Heart left ventricle (tissue), 16 donors: ENCODE results near the gene SDR9C7. TPM values are rescaled to one million over a fixed set of nuclear protein-coding genes. Genes with fewer than 3 reads are reported as not detected.

Experiments used
- ATAC-seq, 4 donors: fragments of 200-7000 bp; cut with Tn5 transposase; one replicate each; pipeline ENCODE4 v1.9.1; 2020 to 2022; ENCODE audit warnings: moderate library complexity in 4 of 4, mild to moderate bottlenecking in 3 of 4, moderate number of reproducible peaks in 1 of 4
- DNase-seq, 5 donors: peaks; one replicate each; pipeline ENCODE4 v3.0.0-alpha.2; 2020
- H3K27ac ChIP-seq, 12 donors: fragments of 200-600 bp; sonication (generic) in 4 of 12; one replicate each; pipeline versions ENCODE4 v1.5.0 to v1.8.0; 2016 to 2022; ENCODE audit warnings: mild to moderate bottlenecking in 2 of 12
- H3K27me3 ChIP-seq, 9 donors: fragments of 200-600 bp; sonication (generic) in 2 of 9; one replicate each; pipeline versions ENCODE4 v1.5.1 to v1.8.0; 2016 to 2022; ENCODE audit warnings: mild to moderate bottlenecking in 3 of 9
- H3K36me3 ChIP-seq, 9 donors: fragments of 200-600 bp; sonication (generic) in 2 of 9; one replicate each; pipeline versions ENCODE4 v1.5.0 to v1.8.0; 2018 to 2022; ENCODE audit warnings: mild to moderate bottlenecking in 2 of 9
- H3K4me1 ChIP-seq, 12 donors: fragments of 200-600 bp; sonication (generic) in 4 of 12; one replicate each; pipeline versions ENCODE4 v1.5.0 to v1.8.0; 2016 to 2022; ENCODE audit warnings: mild to moderate bottlenecking in 3 of 12
- H3K4me3 ChIP-seq, 12 donors: fragments of 200-600 bp; sonication (generic) in 4 of 12; one replicate each; pipeline versions ENCODE4 v1.5.0 to v1.8.0; 2017 to 2022; ENCODE audit warnings: mild to moderate bottlenecking in 9 of 12, moderate library complexity in 4 of 12
- H3K9me3 ChIP-seq, 12 donors: fragments of 200-600 bp; sonication (generic) in 4 of 12; one replicate each; pipeline versions ENCODE4 v1.5.0 to v1.8.0; 2016 to 2022; ENCODE audit warnings: mild to moderate bottlenecking in 1 of 12
- POLR2A ChIP-seq, 2 donors: fragments of 450-650 bp; IDR thresholded peaks; one replicate each; pipeline ENCODE4 v1.6.1; 2017; ENCODE audit warnings: antibody characterized with exemption in 2 of 2, mild to moderate bottlenecking in 2 of 2, moderate library complexity in 2 of 2
- WGBS, 4 donors: extraction: QIAGEN DNeasy Blood & Tissue Kit in 2 of 4; methylation state at CpG; one replicate each; pipeline versions ENCODE4 v1.1.5 to v1.1.7; 2013 to 2018; 5-methylcytosine and 5-hydroxymethylcytosine counted together
- intact Hi-C, 10 donors: fragments of 100-400 bp; cut with DNase I; formaldehyde crosslinking; loops; one replicate each; pipeline versions ENCODE4 v1.11.1 to v1.14.2; 2022
- polyA plus RNA-seq, 2 donors: library from polyadenylated mRNA; stranded (reverse); fragments of 200-250 nt; gene quantifications; one replicate each; pipeline ENCODE4 v1.2.3, GENCODE V29; 2013
- total RNA-seq, 9 donors: library from RNA; depleted of rRNA in 2 of 9; stranded (reverse); fragments of >200 nt in 2 of 9; fragmentation: NEBNext Ultra II Directional in 3 of 9; extraction: Animal tissue kit (Norgen Biotek cat#: 25700) in 3 of 9; gene quantifications; one replicate each; pipeline versions ENCODE4 v1.1.0 to v1.2.4, GENCODE V29; 2016 to 2023
- TF ChIP-seq, protein P1 (sequence below), 12 donors: fragments of 200-600 bp; sonication (generic) in 4 of 12; IDR thresholded peaks; one replicate each; pipeline versions ENCODE4 v1.5.0 to v1.8.0; 2018 to 2022; ENCODE audit warnings: antibody characterized with exemption in 12 of 12, mild to moderate bottlenecking in 5 of 12
- donor health status: ischemic (EF 13 %, LVEDD 7.1; RV severe dilation, severe dysfunction).
- donor health status: healthy with polysubstance abuse.
- donor health status: DM: no; HTN: yes; CAD: no.
- donor health status: DM: no; HTN: no; CAD: no.
- donor health status: ischemic (EF 25% LVEDD 6.9; RV normal size, moderate dysfunction).
- donor health status: ischemic (EF 25% LVEDD 5.7; RV mildly dilated, moderate dysfunction).
- donor health status: healthy.
- donor health status: DM: yes; HTN: yes; CAD: no.
- donor health status: ischemic (EF 35%, LVEDD 5.7; RV mildly dilated, moderate dysfunction).
- donor health status: nonischemic (EF 11% LVEDD 7.7; RV severe dilation, severe dysfunction).
- donor health status: DM: yes; HTN: yes; CAD: no.
- donor health status: PGD.
- donor health status: ischemic (EF 29% LVEDD 5.4; RV normal size, mild dysfunction).
- donor health status: nonischemic (EF 23%, LVEDD 6.1; RV moderate dilation, normal function).

SDR9C7 gene
- total and polyA plus RNA-seq, 11 donors = 0.12 to 0.27 (median 0.20) TPM; not detected in 8

DNA sequence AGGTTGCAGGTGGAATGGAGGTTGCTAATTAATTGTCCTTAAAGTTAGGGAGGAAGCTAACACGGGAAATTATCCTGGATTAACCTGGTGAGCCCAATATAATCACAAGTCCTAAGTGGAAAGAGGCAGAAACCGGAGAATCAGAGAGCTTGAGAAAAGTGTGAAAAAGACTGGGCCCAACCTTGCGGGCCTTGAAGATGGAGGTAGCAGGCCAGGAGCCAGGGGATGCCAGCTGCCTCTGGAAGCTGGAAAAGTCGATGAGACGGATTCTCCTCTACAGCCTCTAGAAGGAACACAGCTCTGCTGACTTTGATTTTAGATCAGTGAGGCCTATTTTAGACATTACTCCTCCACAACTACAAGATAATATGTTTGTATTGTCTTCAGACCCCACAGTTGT, 2.1 kb downstream of the SDR9C7 start:
- ATAC-seq = no peak

DNA sequence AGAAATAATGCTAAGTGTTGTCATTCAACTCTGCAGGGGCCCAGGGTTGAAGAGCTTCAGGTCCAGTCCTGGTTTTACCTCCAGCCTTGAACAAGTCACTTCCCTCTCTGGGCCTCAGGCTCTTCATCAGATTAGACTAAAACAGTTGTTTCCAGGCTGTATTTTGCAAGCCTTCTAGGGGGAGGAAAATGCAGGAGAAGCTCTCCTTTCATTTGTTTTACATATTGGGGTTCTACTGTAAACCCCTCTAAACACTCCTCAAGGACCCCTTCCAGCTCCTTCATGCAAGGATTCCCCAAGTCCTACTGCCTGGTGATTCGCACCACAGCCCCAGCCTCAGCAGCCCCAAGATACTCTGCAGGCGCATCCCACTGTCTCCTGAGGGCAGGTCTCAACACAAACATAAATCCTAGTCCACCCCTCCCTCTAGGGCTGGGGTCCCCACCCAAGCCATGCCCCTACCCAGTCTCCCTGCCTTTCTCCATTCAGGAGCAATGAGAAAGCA, 2.7 kb downstream of the SDR9C7 start:
- H3K27me3 ChIP-seq = no peaks in the 10 kb centered on the region
- H3K4me3 ChIP-seq = no peak overlapping the region
- peak overlapping the region in 1 of 12 donors; percentile 88 for H3K27ac ChIP-seq
- ATAC-seq (peak in 1 of 4 donors; percentile 45), DNase-seq (no peak)
- TF ChIP-seq, protein P1, sequence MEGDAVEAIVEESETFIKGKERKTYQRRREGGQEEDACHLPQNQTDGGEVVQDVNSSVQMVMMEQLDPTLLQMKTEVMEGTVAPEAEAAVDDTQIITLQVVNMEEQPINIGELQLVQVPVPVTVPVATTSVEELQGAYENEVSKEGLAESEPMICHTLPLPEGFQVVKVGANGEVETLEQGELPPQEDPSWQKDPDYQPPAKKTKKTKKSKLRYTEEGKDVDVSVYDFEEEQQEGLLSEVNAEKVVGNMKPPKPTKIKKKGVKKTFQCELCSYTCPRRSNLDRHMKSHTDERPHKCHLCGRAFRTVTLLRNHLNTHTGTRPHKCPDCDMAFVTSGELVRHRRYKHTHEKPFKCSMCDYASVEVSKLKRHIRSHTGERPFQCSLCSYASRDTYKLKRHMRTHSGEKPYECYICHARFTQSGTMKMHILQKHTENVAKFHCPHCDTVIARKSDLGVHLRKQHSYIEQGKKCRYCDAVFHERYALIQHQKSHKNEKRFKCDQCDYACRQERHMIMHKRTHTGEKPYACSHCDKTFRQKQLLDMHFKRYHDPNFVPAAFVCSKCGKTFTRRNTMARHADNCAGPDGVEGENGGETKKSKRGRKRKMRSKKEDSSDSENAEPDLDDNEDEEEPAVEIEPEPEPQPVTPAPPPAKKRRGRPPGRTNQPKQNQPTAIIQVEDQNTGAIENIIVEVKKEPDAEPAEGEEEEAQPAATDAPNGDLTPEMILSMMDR (IDR thresholded peaks at IDR 0.05) = no peak
- TF ChIP-seq POLR2A (IDR thresholded peaks at IDR 0.05) = no peak
- H3K9me3 ChIP-seq = no peaks in the 10 kb centered on the region
- intact Hi-C loops = no loop called here
- H3K4me1 ChIP-seq = peaks cover 0 to 23% (median 0%) of the 10 kb centered on the region in 12 donors
- 65 to 74% (median 74%) methylated on average over 2 of the region's 2 CpGs for WGBS, 4 donors
- H3K36me3 ChIP-seq = no peaks in the 10 kb centered on the region

More for the DNA sequence above, 2.1 kb downstream of the SDR9C7 start:
- Histone ChIP-seq H3K36me3 (no peaks in the 10 kb centered on the region), H3K4me1 (peaks cover 0 to 23% (median 0%) of the 10 kb centered on the region in 12 donors), H3K9me3 (no peaks in the 10 kb centered on the region), H3K27me3 (no peaks in the 10 kb centered on the region), H3K4me3 (no peak overlapping the region), H3K27ac (peak overlapping the region in 1 of 12 donors; percentile 88)
- TF ChIP-seq, protein P1 (IDR thresholded peaks at IDR 0.05) = no peak
- no peak for TF ChIP-seq POLR2A (IDR thresholded peaks at IDR 0.05)
- intact Hi-C loops = no loop called here
- WGBS, 4 donors = 67 to 85% (median 77%) methylated on average over 5 of the region's 5 CpGs
- DNase-seq = no peak

DNA sequence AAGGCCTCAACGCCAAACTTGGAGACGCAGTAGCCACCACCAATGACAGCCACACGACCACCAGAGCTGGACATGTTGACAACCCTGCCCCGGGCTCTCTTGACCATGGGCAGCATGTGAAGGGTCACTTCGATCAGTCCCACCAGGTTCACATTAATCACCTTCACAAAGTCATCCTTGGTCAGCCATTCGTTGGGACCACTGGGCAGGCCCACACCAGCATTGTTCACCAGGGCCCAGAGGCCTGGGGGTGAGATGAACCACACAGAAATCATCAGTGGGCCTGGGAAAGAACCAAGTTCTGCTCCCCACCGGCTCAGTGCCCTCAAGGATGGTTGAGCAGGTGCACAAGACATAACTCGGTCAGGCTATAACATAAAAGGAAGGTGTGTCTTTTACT, 4.0 kb downstream of the SDR9C7 start:
- TF ChIP-seq, protein P1 (IDR thresholded peaks at IDR 0.05) = no peak
- TF ChIP-seq POLR2A (IDR thresholded peaks at IDR 0.05) = no peak
- no peak overlapping the region for H3K4me3 ChIP-seq
- 90 to 96% (median 93%) methylated on average over 8 of the region's 8 CpGs for WGBS, 4 donors
- DNase-seq (no peak), ATAC-seq (no peak)
- intact Hi-C loops = no loop called here
- H3K27me3 ChIP-seq = no peaks in the 10 kb centered on the region
- peaks cover 0 to 23% (median 0%) of the 10 kb centered on the region in 12 donors for H3K4me1 ChIP-seq
- no peaks in the 10 kb centered on the region for H3K36me3 ChIP-seq
- H3K9me3 ChIP-seq = no peaks in the 10 kb centered on the region
- no peak overlapping the region for H3K27ac ChIP-seq

DNA sequence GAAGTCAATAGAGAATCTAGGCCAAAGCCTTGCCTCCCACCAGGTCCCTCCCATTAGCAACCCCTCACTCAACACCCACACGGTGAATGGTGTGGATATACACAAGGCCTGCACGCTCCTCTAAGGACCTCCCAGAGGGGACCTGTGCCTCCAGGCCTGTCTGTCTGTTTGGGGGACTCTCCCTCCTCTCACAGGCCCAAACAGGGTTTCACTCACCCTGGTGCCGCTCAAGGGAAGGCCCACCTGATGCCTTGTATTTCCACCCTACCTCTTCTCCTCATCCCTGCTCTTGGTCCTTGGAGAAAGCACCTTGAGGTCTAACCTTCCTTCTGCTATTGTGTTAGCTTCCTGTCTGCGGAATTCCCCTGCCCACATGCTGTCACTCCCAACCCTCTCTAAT, 4.4 kb downstream of the SDR9C7 start:
- WGBS, 4 donors = 81 to 89% (median 86%) methylated on average over 4 of the region's 4 CpGs
- Histone ChIP-seq H3K4me3 (no peak overlapping the region), H3K27ac (no peak overlapping the region), H3K36me3 (no peaks in the 10 kb centered on the region), H3K9me3 (no peaks in the 10 kb centered on the region), H3K27me3 (no peaks in the 10 kb centered on the region), H3K4me1 (peaks cover 0 to 23% (median 0%) of the 10 kb centered on the region in 12 donors)
- intact Hi-C loops = no loop called here
- DNase-seq (no peak), ATAC-seq (no peak)
- TF ChIP-seq, protein P1 (IDR thresholded peaks at IDR 0.05) = no peak
- no peak for TF ChIP-seq POLR2A (IDR thresholded peaks at IDR 0.05)
